Bone marrow (tissue), 2 donors: ENCODE results near the gene TCF7.

Source experiments
- DNase-seq, 2 donors: peaks; one replicate each; lab custom pipeline; 2025; lab: John Stamatoyannopoulos, UW

TCF7 gene

DNA sequence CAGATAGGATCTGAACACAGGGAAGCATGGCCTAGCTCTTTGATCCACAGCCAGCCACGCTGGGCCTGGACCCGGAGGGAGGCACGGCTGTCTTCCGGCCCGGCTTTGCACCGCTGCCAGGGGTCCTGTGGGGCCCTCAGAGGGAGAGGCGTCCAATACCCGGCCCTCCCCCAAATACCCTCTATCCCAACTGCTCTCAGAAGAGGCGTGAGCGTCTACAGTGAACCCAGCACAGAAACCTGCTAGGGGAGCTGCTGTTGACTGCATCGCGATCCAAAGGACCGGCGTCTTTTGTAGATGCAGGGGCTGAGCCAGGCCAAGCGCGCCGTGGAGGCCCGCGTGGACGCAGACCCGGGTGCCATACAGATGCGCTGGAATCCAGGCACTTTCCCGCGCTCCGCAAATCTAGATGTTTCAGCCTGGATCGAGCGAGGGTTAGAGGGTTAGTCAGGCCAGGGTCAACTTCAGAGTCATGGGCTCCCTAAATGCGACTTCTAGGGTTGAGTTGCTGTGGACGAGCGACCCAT is 1.1 kb upstream of the TCF7 start:
- no peak for DNase-seq

DNA sequence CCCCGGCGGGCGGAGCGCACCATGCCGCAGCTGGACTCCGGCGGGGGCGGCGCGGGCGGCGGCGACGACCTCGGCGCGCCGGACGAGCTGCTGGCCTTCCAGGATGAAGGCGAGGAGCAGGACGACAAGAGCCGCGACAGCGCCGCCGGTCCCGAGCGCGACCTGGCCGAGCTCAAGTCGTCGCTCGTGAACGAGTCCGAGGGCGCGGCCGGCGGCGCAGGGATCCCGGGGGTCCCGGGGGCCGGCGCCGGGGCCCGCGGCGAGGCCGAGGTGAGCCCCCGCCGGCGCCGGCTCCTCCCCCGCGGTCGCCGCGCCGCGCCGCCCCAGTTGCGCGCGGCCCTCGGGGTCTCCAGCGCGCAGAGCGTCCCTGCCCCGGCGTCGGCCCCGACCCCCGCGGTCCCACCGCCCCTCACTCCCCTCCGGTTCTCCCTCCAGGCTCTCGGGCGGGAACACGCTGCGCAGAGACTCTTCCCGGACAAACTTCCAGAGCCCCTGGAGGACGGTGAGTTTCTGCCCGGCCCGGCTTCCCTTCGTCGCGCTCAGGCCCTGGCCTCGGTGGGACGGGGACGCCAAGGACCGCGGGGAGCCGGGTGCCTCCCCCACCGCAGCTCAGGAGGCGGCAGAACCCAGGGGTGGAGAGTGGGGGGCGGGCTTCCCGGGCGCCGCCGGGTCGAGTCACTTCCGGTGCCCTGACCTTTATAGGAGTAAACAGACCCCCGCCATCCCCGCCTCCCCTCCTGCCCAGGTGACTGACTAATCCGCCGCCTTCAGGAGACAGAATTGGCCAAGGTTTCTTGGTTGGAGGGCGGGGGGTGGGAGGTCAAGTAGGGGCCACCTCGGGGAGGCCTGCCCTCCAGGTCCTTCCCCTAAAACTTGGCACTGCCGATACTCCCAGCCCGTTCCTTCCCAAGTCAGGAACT is 665 bp downstream of the TCF7 start:
- no peak for DNase-seq

DNA sequence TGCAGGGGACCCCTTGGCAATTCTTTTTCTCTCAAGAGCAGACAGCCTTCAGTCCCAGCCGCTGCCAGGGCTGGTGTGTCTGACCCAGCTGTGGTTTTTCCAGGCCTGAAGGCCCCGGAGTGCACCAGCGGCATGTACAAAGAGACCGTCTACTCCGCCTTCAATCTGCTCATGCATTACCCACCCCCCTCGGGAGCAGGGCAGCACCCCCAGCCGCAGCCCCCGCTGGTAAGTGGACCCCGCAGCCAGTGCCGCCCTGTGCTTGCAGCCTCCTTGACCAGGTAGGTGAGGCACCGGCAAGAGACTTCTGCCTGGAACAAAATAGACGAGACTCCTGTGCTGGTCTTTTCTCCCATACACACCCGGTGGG is 1.3 kb downstream of the TCF7 start:
- no peak for DNase-seq

DNA sequence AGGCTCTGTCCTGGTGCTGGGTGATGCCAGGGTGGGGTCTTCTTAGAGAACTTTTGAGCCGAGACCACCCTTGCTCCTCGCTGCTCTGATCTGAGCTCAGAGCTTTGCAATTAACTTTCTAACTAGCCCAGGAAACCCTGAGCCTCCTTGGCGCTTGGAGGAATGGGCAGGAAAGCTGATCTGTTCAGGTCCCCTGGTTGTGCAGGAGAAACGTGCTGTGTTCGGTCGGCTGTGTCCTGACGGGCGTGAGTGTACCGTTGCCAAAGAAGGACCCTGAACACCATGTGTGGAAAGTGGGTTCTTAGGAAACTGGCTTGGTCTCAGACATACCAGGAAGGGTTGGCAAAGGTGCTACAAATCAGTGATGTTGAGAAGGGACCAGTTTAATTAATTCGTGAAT is 1.8 kb downstream of the TCF7 start:
- no peak for DNase-seq

DNA sequence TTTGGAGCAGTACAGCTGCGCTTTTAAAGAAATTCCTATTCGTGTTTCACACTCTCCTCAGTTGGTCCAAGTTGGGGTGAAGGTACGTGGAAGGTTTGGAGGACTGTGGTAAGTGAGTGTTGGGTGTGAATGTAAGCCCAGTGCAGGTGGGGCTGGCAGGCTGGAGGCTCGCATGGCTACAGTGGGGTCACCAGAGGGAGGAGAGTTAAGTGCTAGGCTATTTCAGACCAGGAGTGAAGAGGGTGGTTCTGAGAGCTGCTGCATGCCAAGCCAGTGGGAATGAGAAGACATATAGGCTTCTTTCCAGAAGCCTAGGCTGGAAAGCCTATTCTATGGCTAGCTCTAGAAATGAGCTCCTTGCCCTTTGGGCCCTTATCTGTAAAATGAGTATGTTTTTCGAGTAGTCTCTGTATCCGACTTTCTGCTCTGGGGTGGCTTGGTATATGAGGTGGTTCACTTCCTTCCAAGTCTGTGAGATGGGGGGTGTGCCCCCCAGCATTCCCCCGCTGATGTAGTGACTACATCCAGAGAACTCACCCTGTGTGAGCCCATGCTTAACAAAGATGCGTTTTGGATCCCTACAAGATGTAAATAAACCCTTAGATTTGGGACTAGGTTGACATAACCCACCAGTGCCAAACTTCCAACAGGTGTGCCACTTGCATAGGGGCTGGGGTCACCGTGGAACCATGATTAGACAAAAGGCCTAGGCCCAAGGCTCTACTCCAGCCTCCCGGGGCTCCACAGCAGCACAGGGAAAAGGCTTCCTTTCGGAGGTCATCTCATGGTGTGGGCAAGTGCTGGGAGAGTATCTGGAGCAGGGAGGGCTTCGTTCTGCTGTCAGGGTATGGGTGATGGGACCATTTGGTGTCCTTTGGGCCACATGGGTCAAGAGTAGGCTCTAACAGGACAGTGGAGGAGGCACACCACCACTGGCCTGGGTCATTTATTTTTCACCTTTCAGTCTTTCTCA is 2.6 kb downstream of the TCF7 start:
- no peak for DNase-seq

DNA sequence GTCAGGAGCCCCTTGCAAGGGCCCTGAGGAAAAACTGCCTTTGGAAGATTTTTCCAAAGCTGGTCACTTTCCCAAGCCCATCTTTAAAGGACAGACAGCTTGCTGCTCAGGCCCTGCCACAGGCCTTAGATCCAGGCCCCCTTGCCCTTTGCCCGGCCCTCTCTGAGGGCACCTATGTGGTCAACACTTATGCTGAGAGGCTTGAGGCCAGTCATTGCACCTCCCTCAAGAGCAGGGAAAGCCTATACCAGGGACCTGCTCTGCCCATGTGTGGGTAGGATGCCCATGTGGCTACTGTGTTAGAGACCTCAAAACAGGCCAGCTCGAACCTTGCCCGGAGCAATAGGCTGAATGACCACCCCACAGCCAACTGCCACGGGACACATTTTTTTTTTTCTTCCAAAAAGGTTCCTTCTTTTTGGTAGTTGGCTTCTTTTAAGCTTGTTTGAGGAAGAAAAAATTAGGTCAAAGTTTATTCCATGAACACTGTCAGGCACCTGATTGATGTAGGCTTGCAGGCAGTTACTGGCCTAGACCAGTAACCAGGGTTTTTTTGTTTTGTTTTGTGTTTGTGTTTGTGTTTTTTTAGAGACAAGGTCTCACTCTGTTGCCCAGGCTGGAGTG is 3.8 kb downstream of the TCF7 start:
- no peak for DNase-seq

DNA sequence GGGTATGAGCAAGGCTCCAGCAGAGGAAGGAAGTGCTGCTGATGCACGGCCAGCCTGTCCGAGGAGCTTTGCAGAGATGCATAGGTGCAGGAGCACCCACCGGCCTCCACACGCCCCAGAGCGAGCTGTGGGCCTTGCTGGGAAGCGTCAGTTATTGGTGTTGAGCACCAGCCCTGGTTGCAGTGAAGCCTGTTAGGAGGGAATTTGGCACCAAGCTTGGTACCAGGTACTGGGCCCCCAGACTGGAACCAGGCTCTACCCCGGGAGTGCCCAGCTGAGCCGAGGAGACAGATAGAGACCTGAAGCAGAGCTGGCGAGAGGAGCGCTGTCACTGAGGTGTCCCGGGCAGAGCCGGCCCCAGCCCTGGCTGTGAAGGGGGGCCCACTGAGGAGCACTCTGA is 5.2 kb downstream of the TCF7 start:
- DNase-seq, result no peak

DNA sequence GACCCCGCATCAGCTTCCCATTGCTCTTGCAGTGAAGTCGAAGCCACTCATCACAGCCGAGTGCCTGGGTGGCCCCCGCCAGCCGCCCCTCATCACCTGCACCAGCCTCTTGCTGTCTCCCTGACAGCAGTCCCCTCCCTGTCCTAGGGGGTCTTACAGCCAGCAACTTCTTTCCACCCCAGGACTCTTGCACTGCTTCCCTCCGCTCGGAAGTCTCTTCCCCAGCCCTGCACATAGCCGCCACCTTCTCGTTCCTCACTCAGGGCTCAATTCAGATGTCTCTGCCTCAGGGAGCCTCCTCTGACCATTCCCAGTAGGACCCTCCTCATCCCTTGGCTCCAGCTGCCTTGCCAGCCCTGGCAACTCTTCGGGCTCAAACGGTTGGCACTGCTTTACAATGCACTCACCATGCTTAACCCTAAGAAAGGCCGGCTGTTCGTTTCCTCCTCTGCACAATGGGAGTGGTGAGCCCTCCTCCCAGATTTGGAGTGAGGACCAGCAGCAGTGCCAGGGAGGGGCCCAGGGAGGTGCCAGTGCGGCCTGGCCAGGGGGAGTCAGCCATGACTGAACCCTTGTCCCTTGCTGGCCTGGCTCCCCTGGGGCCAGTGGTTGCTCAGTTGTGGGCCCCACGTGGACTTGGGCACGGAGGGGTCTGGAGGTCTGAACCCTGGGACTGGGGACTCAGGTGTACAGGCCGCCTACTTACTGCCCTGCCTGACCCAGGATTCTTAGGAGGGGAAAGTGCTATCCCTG is 6.1 kb downstream of the TCF7 start:
- no peak for DNase-seq

DNA sequence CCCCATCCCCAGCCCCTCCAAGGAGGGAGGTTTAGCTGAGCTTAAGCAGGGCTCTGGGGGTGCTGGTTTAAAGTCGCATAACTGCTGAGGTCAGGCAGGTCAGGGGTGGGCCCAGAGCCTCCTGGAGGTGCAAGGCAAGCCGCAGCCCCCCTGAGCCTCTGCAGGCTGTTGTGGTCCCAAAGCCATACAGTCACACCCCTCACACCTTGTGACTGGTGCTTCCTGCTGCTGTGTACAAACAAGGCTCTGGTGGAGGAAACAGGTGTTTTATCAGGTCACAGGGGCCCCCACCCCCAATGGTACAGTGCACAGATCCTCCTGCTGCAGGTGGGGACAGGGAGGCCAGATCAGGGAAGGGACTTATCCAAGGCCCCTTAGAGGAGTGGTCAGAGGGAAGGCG is 8.0 kb downstream of the TCF7 start:
- DNase-seq, result no peak

DNA sequence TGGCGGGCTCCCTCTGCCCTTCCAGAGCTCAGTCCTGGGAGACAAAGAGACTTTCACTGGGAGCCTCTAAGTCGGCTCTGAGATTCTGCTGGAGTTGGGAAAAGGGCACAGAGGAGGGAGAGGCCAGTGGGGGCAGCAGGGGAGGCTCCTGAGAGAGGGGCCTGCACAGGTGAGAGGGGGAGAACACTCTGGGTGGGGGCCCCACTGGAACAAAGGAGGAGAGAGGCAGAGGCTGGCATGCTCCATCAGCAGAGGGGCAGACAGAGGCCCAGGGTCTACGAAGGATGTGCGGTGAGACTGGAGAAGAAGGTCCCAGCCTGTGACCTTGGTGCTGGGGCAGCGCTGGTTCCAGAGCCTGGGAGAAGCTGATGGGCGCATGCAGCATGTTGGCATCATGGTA is 8.9 kb downstream of the TCF7 start:
- no peak for DNase-seq

DNA sequence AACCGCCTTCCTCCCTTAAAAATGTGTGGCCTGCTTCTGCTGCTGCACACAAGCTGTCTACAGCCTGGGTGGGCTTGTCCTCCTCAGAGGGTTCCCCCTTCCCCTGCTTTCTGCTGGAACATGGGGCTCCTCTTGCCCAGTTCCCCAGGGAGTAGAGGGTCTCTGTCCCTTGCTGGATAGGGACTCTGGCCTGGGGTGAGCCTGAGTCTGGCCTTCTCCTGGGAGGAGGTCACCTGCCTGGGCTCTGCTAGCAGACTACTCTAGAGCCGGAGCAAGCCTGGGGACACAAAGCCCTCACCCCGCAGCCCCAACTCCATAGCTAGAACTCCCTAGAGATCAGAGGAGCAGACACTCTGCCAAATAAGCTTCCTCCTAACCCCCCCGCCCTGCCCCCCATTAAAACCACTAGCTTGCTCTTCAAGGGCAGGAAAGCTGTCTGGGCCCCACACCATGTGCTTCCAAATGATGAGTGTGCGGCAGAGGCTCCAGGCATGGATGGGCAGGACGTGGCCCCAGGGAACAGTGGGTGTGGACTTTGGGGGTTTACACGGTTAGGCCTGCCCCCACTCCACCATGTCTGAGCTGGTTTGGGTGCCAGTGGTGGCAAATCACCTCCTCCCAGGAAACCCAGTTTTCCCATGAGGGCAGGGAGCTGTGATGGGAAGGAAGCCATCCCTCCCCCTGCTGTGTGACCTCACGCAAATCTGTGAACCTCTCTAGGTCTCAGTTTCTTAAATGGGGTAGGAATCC is 10.0 kb downstream of the TCF7 start:
- DNase-seq, result no peak

DNA sequence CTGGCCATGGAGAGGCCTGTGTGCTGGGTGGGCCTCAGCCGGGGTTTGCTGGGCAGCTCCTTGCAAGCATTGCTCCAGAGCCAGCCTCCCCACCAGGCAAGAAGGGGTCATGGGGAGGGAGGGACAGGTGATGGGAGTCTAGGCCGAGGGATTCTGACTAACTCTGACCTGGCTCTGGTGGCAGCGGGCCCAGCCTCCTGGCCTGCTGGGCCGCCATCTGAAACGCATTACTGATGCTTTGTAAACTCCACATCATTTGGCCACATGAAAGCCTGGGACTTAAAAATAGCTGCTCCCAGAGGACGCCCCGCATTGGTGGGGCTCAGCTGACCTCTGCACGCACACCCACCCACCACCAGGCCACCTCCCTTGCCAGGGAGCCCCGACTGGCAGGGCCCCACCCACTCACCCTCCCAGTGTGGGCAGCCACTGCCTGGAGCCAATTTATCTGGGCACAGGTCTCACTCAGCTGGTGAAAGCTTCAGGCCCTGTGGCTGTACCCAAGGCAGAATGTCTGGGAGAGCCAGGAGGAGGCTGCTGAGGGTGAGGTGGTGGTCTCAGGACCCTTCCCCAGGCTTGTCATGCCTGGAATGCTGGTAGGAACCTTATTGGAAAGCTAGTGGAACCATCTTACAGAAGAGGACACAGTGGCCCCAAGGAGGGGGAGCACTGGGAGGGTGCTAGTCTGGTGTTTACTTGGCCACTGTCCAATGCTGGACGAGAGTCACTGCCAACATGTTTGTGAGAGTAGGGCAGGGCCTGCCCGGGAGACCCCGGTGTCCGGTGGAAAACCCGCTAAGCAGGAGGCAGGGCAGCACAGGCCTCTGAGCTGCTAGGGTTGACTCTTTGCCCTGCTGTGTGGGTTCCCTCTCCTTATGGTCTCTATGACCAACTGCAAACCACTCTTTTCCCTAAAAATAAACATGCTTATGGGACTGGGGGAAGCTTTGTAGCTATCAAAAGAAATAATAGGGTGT is 10.8 kb downstream of the TCF7 start:
- no peak for DNase-seq

DNA sequence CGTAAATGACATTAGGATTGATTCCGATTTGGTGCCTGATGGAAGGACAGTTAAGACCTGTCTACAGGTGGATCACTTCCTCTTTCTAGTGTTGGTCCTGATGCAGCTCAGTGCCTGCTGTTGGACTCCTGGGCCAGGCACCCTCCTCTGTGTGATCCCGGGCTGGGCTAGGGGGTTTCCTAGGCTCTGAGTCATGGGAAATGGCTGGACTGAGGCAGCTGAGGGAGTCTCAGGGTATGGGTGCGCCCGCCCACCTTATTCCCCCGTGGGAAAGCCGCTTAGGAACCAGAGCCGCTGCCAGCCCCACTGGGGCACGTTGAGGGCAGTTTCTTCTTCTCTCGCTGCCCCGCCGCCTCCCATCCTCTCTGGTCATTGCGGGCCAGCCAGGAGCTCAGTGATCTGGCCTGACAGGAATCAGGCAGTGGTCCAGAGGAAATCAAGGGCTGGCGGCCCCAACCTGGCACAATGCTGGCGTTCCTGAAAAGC is 12.9 kb downstream of the TCF7 start:
- DNase-seq, result no peak

DNA sequence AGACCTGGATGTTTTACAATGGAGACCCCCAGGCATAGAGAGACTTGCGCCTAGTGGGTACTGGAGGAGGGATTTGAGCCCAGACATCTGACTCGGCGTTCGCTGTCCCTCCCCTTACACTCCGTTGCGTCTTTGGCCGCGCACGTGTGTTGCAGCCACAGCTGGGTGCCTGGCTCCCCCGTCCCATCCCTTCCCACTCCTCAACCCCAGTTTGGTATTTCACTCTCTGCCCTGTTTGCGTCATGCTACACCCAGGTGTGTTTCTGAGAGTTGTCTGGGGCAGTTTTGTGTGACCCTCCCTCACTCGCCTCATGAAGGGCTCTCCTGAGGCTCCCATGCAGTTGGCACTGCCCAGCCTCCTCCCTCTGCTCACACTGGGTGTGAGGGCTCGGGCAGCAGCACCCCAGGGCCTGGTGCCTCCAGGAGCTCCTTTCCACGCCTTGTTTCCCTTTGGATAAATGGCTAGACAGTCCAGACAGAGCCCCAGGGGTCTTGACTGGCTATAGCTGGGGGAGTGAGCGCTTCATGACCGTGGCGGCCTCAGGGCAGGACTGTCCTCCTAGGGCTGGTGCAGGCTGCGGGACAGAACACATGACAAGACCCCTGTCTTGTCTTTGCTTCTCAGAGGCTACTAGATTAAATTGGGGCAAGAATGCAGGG is 13.6 kb downstream of the TCF7 start:
- no peak for DNase-seq

DNA sequence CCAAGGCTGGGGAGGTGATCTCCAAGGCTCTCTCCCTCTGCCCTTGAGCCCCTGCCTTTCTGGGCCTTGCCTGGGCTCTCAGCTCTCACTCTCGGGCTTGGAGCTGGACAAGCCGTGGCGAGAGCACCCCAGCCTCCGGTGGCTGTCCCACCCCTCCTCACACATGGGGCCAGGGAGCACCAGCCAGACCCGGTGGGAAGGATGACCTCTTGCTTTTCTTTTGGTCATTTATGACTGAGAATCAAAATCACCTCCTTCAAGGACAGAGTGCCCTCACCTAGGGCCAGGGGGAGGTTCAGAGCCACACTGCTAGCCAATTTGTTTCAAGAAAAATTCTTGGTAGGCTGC is 14.1 kb downstream of the TCF7 start:
- no peak for DNase-seq

DNA sequence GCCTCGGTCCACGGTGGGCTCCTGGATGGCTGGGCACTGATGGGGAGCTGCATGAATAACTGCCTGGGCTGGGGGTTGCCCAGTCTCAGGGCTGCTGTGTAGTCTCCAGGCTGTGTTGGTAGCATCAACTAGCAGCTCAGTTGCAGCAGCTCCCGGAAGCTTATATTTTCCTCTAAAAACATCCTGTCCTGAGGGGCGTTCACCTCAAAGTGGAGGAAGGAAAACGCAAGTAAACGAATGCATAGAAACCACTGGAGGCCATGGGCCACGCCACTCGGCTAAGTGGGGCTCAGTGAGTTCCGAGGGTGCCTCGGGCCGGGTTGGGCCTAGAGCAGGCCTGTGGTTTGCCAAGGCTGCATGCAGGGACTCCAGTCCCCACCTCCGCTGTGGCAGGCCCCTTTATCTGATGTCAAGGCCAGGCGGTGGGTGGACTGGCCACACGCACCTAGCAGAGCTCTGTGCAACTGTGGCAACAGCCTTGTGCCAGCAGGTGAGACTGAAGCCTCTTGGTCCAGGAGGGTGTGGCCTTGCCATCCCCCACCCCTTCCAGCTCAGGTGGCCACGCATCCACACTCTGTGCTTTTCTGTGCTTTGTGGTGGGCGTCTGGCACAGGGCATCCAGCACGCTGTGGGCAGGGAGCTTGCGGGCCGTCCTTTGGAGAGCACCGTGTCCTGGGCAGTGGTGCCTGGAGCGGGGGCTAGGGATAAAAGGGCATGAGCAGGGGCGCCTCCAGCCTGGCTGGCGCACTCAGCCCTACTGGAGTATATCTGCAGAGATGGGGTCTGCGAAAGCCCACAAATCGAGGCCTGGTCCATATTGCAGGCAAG is 15.1 kb downstream of the TCF7 start:
- DNase-seq, result no peak

DNA sequence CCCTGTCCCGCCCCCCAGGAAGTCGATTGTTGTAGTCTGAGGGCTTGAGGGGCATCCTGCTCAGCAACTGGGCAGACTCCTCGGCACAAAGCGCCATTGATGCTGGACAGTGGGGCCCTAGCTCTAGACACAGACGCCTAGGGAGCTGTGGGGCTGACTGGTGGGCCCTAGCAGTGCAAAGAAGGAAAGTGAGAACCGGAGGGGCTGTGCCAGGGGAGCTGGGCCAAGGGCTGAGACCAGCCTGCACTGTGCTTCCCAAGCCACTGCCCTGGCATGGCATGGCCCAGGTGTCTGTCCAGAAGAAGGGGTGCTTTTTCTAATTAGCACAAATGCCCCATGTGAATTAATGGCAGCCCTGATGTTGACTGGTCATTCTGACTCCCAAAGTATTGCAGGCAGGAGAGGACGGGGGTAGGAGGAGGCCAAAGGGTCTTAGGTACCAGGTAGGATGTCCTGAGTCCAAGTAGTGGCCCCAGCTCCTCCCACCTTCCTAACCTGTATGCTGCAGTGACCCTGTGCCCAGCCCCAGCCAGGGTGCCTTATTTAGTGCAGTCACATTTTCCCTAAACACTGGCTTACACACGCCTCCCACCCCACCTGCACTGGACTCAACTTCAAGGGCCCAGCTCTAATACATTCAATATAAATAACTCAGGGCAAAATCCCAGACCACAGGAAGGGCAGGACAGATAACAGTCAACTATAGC is 15.9 kb downstream of the TCF7 start:
- DNase-seq, result no peak
